Caki2 (cell line): ENCODE results near the gene DHRS12. TPM values are rescaled to one million over a fixed set of nuclear protein-coding genes. Genes with fewer than 3 reads are reported as not detected.
"Not testable (repeated sequence)": the region's sequence is repeated elsewhere in the genome, so short reads cannot be mapped to it uniquely, and the experiment has no call there.

Source experiments
- DNase-seq: peaks from one replicate; pipeline ENCODE4 v3.0.0-alpha.2; 2015; ENCODE audit warnings: low read depth
- in situ Hi-C: cut with HindIII; loops from 2 replicates; pipeline ENCODE4 v1.10.0; 2016; ENCODE audit warnings: low sequenced_read_pairs, low pct_unique_long_range_greater_than_20kb, mixed read lengths
- total RNA-seq: library from RNA; depleted of rRNA; stranded (reverse); fragments of >200 nt; shearing (Covaris generic); gene quantifications from 2 replicates; pipeline ENCODE4 v1.2.3, GENCODE V29; 2014; ENCODE audit warnings: low replicate concordance

DHRS12 gene
- total RNA-seq, 1 experiment from 2014 or later = 2.8 TPM

DNA sequence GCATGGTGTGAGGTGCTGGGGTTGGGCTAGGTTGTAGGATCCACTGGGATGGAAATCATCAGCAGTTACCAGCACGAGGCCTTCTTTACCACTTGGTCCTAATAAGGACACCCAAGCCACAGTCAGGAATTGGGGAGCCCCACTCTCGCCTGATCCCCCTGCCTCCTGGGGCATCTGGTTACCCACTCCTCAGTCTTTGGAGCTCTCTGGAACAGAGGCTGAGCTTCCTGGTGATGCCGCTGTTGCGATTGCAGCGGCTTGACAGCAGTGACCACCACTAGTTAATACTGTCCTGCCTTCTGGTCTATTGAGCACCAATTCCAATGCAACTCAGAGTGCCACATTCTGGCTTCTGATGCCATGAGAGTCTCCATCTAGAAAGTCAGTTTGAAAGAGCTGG is 27.6 kb upstream of the DHRS12 start:
- DNase-seq = no peak
- in situ Hi-C loops = no loop called here

DNA sequence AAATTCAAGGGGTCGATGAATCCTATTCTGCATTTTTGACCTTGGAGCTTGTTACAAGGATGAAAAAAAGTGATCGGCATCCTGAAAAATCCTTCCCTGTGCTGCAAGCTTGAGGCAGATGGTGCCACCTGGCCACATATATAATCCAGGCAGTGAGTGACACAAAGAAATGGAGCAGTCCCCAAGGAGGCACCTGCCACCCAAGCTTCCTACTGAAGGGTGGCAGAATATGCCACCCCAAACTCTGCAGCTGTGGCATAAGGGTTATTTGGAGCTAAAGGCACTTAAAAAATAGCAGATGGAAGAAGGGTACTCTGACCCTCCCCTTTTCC is 25.6 kb upstream of the DHRS12 start:
- DNase-seq = no peak

DNA sequence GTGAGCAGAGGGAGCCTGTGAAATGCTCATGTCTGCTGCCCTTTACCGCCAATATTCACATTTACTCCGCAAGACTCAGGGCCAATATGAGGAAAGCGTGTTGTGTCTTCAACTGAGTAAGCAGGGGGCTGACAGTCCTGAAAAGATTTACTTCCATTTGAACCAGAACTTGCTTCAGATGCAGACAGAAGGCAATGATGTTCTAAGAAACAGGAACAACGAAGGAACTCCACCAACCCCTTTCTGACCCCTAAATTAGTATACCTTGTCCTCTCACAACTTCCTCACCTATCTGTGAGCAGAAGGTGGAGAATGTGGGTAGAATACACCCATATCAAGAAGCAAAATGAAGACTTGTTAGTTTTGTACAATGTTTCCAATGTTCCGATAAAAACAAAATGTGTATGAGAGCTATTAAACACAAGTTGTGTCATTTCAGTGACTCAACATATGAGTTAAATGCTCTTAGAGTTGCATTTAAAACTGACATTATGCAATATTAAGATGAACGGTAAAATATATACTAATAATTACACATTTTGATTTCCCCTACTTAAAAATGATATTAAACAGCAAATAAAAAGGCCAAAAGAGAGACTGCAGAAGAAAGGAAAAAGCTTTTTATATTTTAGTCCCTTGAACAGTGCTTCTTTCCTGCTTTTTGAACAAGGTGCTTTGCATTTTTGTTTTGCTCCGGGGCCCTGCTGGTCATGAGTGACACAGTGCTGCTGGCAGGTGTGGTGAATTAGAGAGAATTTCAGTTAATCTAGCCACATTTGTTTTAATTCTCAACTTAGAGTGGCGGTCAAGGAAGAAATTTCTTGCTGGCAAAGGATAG is 25.0 kb upstream of the DHRS12 start:
- DNase-seq = no peak
- in situ Hi-C loops = no loop called here

More for the DNA sequence above, 25.6 kb upstream of the DHRS12 start:
- in situ Hi-C loops = no loop called here

DNA sequence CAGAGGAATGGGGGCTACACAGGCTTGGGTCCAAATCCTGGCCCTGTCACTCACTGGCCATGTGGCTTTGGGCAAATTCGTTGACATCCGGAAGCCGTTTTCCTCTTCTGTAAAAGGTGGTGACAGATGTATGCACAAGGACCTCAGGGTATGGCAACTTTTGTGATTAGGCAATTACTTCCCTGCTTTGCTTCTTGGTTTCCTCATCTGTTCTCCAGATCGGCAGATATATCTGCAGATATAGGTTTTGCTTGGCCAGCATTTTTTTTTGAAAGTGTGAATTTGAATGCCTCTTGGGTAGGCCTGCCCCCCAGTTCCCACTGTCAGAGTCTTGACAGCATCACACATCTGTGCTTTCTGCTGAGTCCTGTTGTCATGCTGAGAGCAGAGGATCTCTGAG is 23.3 kb upstream of the DHRS12 start:
- in situ Hi-C loops = no loop called here
- no peak for DNase-seq

DNA sequence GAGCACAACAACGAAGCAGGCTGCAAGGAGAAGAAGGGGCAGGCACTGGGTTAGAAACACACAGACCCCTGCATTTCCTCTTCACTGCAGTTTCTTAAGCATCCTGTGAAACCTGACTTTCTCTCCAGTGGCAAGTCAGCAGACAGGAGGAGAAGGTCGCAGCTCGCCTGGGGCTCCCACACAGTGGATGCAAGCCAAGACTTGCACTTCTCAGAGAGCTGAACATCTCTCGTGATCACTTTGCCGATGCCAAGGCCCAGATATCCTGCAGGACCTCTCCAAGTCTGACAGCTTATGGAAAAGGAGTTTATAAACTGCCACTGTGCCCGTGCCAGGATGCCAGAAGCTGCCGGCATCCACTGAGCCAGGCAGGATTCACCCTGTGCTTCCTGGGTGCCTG is 22.6 kb upstream of the DHRS12 start:
- in situ Hi-C loops = no loop called here
- DNase-seq = no peak

DNA sequence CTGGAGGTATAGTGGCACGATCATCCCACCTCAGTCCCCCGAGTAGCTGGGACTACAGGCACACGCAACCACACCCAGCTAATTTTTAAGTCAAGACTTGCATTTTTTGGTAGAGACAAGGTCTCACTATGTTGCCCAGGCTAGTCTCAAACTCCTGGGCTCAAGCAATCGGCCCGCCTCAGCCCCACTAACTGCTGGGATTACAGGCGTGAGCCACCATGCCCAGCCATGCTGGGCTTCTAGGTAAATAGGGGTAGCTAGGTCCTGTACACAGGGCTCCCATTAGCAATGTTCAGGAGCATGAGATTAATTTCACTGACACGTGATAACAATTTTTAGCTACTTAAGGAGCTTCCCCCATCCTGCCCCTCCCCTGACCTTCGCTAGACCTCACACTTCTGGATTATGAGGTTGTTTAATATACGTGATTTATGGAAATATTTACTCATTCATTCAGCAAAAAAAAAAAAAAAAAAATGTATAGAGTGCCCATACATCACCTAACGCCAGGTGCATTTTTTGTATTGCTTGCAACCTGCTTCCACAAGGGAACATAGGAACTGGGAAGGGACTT is 21.8 kb upstream of the DHRS12 start:
- DNase-seq = no peak
- in situ Hi-C loops = no loop called here

DNA sequence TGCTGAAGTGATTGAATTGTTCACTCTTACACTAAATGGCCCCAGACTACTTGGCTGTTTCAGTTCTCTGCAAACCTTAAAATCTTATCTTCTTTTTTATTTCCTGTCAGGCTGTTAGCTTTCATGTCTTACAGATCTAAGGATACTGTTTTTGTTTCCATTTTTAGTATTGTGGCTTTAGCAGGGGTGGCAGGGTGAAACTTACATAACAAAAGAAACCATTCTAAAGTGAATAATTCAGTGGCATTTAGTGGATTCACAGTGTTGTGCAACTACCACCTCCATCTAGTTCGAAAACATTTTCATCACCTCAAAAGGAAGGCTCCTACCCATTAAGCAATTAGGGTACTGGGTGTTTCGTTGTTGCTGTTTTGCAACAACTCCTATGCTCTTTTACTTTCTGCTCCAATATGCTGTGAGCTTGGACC is 21.2 kb upstream of the DHRS12 start:
- DNase-seq = no peak
- in situ Hi-C loops = no loop called here

DNA sequence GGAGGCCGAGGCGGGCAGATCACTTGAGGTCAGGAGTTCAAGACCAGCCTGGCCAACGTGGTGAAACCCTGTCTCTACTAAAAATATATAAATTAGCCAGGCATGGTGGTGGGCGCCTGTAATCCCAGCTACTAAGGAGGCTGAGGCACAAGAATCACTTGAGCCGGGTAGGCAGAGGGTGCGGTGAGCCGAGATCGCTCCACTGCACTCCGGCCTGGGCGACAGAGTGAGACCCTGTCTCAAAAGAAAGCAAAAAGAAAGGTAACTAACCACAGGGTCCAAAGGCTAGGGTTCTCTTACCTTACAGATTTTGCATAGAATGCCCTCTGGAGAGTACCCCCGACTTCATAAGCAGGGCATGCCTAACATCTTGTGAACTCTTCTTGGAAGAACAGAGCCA is 20.7 kb upstream of the DHRS12 start:
- in situ Hi-C loops, DNase-seq: not testable (repeated sequence)

DNA sequence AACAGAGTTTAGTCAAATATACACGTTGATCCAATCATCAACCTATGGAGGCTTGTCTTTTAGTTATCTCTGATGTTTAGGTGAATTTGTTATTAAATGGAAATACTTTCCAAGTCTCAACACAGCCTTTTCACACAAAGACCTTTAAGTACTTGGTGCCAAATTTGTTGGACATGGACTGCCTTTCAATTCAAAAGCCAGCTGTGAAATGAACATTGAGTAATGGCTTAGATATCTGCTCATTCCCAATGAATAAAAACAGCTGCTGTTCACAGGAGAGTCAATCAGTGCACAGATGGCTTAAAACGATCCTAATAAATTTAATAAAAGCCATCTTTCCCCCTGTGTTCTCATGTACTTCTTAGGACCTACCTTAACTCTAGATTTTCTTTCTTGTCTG is 19.9 kb upstream of the DHRS12 start:
- DNase-seq = no peak
- in situ Hi-C loops = no loop called here

DNA sequence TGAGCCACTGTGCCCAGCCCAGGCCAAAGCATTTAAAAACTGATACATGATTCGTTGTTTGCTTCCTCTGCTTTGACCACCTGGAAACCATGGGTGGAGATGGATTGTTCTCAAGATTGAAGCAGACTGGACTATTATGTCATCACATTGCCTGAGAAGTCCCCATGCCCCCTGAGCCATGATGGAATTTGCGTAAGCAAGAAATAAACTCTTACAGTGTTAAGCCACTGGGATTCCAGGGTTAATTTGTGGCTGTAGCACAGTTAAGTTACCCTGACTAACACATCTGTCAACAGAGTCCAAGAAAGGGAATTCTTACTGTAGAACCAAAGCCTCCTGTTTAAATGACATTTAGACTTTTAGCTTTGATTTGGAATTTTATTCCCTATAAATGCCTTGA is 19.4 kb upstream of the DHRS12 start:
- no peak for DNase-seq
- in situ Hi-C loops = no loop called here

DNA sequence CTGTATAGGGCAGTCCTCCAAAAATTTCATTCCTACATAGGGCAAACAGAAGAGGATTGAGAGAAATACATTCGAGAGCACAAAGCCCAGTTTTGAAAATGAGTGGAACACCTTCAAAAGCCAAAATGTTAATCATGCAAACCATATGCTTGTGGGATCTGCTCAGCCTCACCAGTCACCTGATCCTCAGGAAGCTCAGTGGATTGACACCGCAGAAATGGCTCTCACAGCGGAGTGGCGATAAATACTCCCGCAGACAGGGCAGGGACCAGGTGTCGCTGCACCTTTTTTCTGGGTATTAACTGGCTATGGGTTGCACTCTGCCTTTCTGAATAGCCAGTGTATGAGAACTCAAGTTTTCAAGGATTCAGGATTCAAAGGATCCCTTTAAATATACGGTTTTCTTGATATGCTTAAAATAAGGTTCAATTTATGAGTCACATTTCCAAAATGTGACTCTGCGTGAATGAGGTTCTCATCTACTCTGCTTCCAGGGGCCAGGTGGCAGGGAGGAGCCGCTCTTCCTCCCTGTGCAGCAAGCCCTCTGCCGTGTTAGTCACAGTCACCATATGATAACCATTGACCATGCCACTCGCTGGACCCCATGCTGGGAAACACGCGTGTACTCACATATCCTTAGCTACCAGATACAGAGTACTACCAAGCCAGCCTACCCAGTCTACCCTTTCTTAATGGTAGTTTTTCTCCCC is 18.3 kb upstream of the DHRS12 start:
- in situ Hi-C loops = no loop called here
- no peak for DNase-seq

DNA sequence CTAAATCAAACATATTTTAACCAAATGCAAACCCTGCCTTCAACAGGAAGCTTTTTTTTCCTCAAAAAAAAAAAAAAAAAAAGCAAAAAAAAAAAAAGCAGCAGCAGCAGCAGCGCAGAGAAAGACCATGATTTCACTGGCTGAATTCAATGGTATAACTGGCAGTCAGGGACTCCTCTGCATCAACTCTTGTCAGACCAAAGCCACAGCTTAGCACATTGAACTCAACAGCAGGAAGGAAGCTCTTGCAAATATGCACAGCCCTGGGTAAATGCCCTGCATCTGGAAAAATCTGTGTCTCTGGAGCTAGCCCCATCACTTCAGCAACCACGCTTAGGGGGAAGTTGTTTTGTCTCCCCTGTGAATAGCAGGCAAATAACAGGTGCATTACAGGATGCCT is 17.6 kb upstream of the DHRS12 start:
- no peak for DNase-seq
- in situ Hi-C loops = no loop called here

DNA sequence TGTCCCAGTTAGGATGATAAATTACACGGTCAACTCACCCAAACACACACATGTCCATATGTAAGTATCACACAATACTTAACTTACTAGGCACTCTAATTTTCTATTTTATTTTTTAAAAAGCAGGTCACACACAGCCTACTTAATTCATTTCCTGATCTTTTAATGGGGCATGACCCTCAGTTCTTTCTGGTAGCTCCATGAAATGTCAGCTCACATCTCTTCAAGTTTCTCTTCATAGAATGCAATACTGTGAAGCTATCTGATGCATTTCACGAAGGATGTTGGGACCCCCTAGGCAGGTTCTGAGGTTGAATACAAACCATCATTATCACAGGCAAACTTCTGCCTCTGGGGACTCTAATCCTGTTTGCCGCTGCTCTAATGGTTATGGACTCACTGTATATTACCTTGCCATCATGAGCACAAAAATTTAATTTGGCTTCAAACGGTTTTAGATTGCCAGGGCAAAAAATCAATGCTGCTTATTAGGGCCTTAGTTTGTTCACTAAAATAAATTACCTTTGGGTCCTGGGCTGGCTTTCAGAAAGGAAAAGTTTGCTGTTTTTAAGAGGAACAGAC is 16.1 kb upstream of the DHRS12 start:
- no peak for DNase-seq
- in situ Hi-C loops = no loop called here

DNA sequence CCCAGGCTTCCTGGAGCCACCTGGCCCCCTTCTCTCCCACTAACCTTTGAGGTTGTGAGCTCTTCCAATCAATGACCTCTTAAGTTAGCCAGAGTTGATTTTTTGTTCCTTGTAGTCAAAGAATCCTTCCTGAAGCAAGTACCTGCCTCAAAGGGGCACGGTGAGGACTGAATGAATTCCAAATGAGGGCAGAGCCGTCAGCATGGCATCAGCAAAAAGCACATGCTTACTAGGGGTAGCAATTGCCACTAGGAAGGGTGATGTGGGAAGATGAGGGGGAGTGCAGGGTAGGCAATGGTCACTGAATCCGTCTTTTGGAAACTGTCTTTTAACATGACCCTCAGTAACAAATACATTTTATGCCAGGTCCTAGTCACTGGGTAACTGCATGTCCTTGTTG is 15.6 kb upstream of the DHRS12 start:
- in situ Hi-C loops = no loop called here
- no peak for DNase-seq

DNA sequence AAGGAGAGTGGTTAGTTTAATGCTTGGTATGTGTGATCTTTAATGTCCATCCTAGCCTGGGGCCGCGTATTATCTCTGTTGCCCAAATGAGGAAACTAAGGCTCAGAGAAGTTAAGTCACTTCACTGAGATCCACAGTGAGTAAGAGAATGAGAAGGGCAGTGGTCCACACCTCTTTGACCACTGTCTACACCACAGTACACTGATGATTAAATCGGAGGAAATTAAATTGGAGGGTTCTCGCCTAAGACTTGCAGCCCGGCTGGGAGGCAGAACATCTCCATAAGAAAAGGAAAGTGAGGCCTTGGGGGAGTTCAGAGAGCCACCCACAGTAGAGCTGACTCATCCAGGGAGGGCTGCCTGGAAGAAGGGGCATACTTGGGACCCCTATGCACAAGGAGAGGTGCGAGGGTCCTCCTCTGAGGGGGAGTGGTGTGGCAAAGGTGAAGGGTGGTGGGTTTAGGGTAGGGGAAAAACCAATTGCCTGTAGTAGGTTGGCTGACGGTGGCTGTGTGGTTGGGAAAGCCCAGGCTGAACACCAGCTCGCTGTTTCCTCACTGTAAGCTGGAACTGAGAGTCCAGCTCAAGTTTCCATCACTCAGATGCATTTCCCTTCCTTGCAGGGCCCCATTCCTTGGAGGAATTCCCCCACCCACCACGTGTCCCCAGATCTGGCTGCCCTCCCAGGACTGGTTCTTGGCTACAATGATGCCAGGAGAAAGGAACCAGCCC is 15.0 kb upstream of the DHRS12 start:
- in situ Hi-C loops = no loop called here
- DNase-seq = no peak

DNA sequence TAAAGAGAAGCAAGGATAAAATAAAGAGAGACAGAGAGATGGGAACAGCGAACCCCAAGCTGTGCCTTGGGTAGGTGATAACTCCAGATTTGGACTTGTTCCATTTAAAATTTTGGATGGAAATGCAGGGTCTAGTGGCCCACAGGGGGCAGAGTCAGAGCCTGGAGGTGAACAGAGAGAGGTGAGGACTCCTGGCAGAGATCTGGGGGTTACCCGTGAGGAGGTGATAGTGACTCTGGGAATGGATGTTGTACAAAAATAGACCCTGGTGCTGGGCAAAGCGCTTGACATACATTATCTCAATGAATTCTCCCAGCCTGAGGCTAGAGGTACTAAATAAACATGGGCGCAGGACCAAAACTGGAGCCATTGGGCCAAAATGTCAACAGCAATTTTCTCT is 14.3 kb upstream of the DHRS12 start:
- DNase-seq = no peak
- in situ Hi-C loops = no loop called here

DNA sequence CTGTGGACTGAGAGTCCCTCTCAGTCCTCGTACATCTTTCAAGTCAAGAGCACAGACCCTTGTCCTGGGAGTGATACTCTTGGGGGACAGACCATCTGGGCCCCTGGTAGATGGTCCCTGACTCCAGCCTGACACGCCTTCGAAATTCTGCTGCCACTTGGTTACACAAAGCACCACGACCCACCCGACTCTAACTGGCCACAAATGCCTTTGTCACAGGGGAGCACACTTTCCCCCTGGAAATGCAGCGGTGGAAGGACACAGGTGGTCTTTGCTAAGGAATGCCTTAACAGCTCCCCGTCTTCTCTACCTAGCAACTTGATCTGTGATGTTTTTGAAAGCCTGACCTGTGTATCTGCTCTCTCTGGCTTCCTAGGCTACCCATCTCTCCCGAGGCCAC is 13.8 kb upstream of the DHRS12 start:
- in situ Hi-C loops = no loop called here
- DNase-seq = no peak

DNA sequence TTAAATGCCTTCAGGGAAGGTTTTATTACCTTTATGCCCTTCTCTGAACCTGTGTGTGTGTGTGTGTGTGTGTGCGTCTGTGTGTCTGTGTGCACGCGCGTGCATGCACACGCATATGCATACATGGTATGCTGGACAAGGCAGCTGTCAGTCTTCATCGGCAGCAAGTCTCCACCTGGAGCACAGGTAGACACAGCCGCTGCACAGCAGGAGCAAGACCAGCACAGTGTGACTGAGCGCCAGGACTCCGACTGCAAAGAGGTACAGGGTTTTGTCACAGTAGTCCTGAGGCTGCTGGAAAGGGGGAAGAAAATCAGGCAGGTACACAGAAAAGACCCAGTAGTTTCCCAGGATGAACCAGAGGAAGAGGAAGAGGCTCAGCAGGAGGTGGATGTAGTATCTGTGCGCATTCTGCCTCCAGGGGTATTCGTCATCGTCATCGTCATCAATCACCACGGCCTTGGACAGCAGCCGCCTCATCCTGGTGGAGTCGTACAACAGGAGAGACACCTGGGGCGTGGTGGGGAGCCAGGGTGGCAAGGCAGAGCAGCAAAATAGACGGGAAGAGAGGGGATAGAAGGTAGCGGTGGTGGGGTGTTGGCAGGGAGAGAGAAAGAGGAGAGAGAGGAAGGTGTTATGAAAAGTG is 12.8 kb upstream of the DHRS12 start:
- in situ Hi-C loops = no loop called here
- no peak for DNase-seq
